Caco-2 (cell line): ENCODE results near the gene GPR107. TPM values are rescaled to one million over a fixed set of nuclear protein-coding genes. Genes with fewer than 3 reads are reported as not detected.

Source experiments
- BruUV-seq: library from RNA; stranded (reverse); fragments of 400-500 nt; replicated peaks from 2 replicates; lab custom pipeline; 2021; lab: Mats Ljungman, UMichigan
- CTCF ChIA-PET: fragments of 300-600 bp; sonication (Branson Sonifier 250); formaldehyde crosslinking; loops from one replicate; lab custom pipeline; 2022; ENCODE audit warnings: antibody characterized with exemption; lab: Charles Lee
- POLR2A ChIA-PET: fragments of 300-600 bp; sonication (Branson Sonifier 250); formaldehyde crosslinking; loops from one replicate; lab custom pipeline; 2022; ENCODE audit warnings: antibody characterized with exemption; lab: Charles Lee
- DNase-seq, 2 experiments: peaks; one replicate each; pipeline versions ENCODE4 v3.0.0 to v3.0.0-alpha.2; 2020 to 2022
- H3K27me3 ChIP-seq: replicated peaks from 2 replicates; pipeline ENCODE4 v1.6.0; 2011; ENCODE audit warnings: low read length; ENCODE audit not compliant: control insufficient read depth, insufficient read depth
- H3K36me3 ChIP-seq: 2 replicates; pipeline ENCODE4 v1.5.1; 2011; ENCODE audit warnings: low read length; ENCODE audit not compliant: control insufficient read depth, insufficient read depth
- H3K4me1 ChIP-seq: fragments of 250-450 bp; sonication (Bioruptor Pico); 2 replicates; pipeline ENCODE4 v1.5.1; 2020; ENCODE audit warnings: mild to moderate bottlenecking
- H3K4me3 ChIP-seq: 2 replicates; pipeline ENCODE4 v1.5.1; 2011; ENCODE audit warnings: low read depth, mild to moderate bottlenecking, control low read depth, low read length
- H3K9me3 ChIP-seq: fragments of 250-450 bp; sonication (Bioruptor Pico); 2 replicates; pipeline ENCODE4 v1.5.1; 2020; ENCODE audit warnings: mild to moderate bottlenecking, moderate library complexity
- H3K27ac Mint-ChIP-seq: one replicate; pipeline ENCODE4 v1.8.0; 2022; ENCODE audit warnings: mixed read lengths; ENCODE audit not compliant: unreplicated experiment
- H3K27me3 Mint-ChIP-seq: one replicate; pipeline ENCODE4 v1.8.0; 2022; ENCODE audit warnings: mixed read lengths; ENCODE audit not compliant: insufficient read depth, unreplicated experiment
- H3K36me3 Mint-ChIP-seq: one replicate; pipeline ENCODE4 v1.8.0; 2022; ENCODE audit warnings: mild to moderate bottlenecking, mixed read lengths; ENCODE audit not compliant: insufficient read depth, unreplicated experiment
- H3K4me1 Mint-ChIP-seq: one replicate; pipeline ENCODE4 v1.8.0; 2022; ENCODE audit warnings: low read depth, mixed read lengths; ENCODE audit not compliant: unreplicated experiment
- H3K4me3 Mint-ChIP-seq: one replicate; pipeline ENCODE4 v1.8.0; 2022; ENCODE audit warnings: mild to moderate bottlenecking, moderate library complexity, mixed read lengths; ENCODE audit not compliant: unreplicated experiment
- H3K9me3 Mint-ChIP-seq: one replicate; pipeline ENCODE4 v1.8.0; 2022; ENCODE audit warnings: mixed read lengths; ENCODE audit not compliant: unreplicated experiment
- intact Hi-C: fragments of 100-400 bp; cut with micrococcal nuclease; formaldehyde crosslinking; loops from one replicate; pipeline ENCODE4 v1.10.0; 2022; ENCODE audit not compliant: unreplicated experiment
- total RNA-seq: library from RNA; stranded (reverse); gene quantifications from 2 replicates; pipeline ENCODE4 v1.2.3, GENCODE V29; 2022
- TF ChIP-seq, protein P1 (sequence below), 2 experiments: fragments of 200-600 bp in 1 of 2; IDR thresholded peaks; 1 replicate in 1 of 2; 2 replicates in 1 of 2; pipeline versions ENCODE4 v1.5.1 to v1.8.0; 2011 to 2022; ENCODE audit warnings: antibody characterized with exemption in 1 of 2, control low read depth in 1 of 2, inconsistent platforms in 1 of 2, low read depth in 1 of 2, low read length in 1 of 2, mild to moderate bottlenecking in 1 of 2, moderate library complexity in 1 of 2; ENCODE audit not compliant: insufficient read depth in 1 of 2, severe bottlenecking in 1 of 2, unreplicated experiment in 1 of 2

GPR107 gene
- total RNA-seq, 1 experiment from 2014 or later: 53.1 TPM

DNA sequence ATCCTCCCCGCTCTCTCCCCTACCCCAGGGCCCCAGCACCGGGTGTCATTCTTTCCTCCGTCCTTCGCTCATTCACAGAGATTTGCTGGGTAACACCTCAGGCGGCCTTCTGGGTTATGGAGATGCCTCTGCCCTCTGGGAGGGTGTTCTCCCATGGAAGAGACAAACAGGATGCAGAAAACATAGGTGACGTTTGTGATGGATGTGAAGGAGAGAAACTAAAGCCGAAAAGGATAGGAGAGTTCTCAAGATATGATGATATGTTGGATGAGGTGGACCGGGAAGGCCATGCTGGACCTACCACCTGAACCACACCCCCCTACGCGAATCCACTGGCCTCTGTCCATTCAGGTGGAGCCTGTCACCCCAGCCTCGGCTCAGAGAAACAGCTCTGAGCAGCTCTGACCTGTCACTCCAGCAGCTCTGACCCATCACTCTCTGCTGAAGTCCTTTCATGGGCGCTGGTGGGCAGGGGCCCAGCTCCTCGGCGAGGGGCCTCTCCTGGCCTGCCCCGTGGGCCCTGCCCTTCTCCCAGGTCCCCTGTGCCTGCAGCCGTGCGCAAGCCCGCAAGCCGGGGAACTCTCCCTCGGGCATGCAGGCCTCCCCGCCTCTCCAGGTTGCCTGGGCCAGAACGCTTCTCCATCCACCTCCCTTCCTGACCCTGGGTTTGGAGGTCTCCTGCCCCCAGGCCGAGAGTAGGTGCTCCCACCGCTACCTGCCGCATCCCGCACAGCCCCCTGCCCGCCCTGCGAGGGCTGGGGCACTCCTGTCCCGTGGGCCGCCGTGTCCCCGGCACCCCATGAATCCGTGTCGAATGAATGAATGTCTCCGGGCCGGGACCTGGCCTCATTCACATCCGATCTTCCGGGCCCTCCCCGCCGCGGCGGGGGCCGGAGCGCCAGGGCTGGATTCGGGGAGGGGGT is 117.8 kb downstream of the GPR107 start:
- ChIA-PET CTCF (no interaction called here), POLR2A (no interaction called here)
- Mint-ChIP-seq H3K27ac (no peak overlapping the region), H3K9me3 (no peaks in the 10 kb centered on the region), H3K36me3 (no peaks in the 10 kb centered on the region), H3K4me3 (peak overlapping the region; percentile 66), H3K27me3 (peaks cover 3% of the 10 kb centered on the region), H3K4me1 (no peaks in the 10 kb centered on the region)
- peak in 1 of 2 experiments; percentile 19 for DNase-seq
- Histone ChIP-seq H3K36me3 (no peaks in the 10 kb centered on the region), H3K4me1 (no peaks in the 10 kb centered on the region), H3K9me3 (no peaks in the 10 kb centered on the region), H3K4me3 (peak overlapping the region; percentile 37), H3K27me3 (no peaks in the 10 kb centered on the region)
- TF ChIP-seq, protein P1, sequence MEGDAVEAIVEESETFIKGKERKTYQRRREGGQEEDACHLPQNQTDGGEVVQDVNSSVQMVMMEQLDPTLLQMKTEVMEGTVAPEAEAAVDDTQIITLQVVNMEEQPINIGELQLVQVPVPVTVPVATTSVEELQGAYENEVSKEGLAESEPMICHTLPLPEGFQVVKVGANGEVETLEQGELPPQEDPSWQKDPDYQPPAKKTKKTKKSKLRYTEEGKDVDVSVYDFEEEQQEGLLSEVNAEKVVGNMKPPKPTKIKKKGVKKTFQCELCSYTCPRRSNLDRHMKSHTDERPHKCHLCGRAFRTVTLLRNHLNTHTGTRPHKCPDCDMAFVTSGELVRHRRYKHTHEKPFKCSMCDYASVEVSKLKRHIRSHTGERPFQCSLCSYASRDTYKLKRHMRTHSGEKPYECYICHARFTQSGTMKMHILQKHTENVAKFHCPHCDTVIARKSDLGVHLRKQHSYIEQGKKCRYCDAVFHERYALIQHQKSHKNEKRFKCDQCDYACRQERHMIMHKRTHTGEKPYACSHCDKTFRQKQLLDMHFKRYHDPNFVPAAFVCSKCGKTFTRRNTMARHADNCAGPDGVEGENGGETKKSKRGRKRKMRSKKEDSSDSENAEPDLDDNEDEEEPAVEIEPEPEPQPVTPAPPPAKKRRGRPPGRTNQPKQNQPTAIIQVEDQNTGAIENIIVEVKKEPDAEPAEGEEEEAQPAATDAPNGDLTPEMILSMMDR (IDR thresholded peaks at IDR 0.05; ENCODE audit: insufficient read depth in 1 of 2, low read depth in 1 of 2, low read length in 1 of 2, severe bottlenecking in 1 of 2, unreplicated experiment in 1 of 2): no peak
- BruUV-seq: no TSS peak
- intact Hi-C loops: no loop called here

DNA sequence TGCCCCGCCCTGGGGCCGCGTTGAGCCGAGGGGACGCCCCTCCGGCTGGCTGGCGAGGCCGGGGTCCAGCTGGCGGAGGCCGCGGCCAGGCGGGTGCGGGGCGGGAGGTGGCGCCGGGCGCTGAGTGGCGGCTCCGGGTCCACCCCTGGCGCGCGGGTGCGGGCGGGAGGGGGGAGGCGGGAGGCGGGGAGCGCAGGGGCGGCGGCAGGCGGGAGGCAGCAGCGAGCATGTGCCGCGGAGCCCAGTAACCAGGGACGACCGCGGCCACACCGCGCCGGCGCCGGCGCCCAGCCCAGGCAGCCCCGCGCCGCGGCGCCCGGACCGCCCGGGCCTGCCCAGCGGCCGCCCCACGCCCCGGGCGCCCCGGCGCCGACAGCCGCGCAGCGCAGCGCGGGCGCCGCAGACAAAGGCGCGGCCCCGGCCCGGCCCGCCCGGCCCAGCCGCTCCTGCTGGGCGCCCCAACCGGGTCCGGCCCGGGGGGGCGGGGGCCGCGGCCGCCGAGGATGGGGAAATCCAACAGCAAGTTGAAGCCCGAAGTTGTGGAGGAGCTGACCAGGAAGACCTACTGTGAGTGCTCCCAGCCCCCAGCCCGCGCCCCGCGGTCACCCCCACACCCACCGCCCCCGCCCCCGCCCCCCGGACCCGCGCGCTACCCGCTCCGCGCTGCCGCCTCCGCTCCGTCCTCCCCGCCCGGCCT is 118.6 kb downstream of the GPR107 start, which contains the start of gene NCS1:
NCS1 (plus strand) TSS at position 244 of the 697 bp plus-strand sequence; CDS start at position 504, 260 bp downstream.
- CTCF ChIA-PET: interaction anchor here (0.6 kb wide), 1 partner anchor 130 kb away, joined by 3 read pairs; no protein-coding TSS in a partner anchor
- TF ChIP-seq, protein P1 (IDR thresholded peaks at IDR 0.05; ENCODE audit: insufficient read depth in 1 of 2, low read depth in 1 of 2, low read length in 1 of 2, severe bottlenecking in 1 of 2, unreplicated experiment in 1 of 2): no peak
- no TSS peak for BruUV-seq

More for the DNA sequence above, 118.6 kb downstream of the GPR107 start, which contains the start of gene NCS1:
- POLR2A ChIA-PET: no interaction called here
- Mint-ChIP-seq H3K4me3 (peak within 1 kb of the TSS; percentile 75), H3K36me3 (no peaks in the 10 kb centered on the region), H3K27ac (no peak within 1 kb of the TSS), H3K27me3 (peaks cover 3% of the 10 kb centered on the region), H3K9me3 (no peaks in the 10 kb centered on the region), H3K4me1 (no peaks in the 10 kb centered on the region)
- no peaks in the 10 kb centered on the region for H3K9me3 ChIP-seq
- no peaks in the 10 kb centered on the region for H3K4me1 ChIP-seq
- no peaks in the 10 kb centered on the region for H3K27me3 ChIP-seq
- peak within 1 kb of the TSS; percentile 54 for H3K4me3 ChIP-seq
- H3K36me3 ChIP-seq: no peaks in the 10 kb centered on the region
- DNase-seq: peak; percentile 74 to 78
- intact Hi-C loops: no loop called here
